SJSA1 (cell line): ENCODE results near the gene KLK7. TPM values are rescaled to one million over a fixed set of nuclear protein-coding genes. Genes with fewer than 3 reads are reported as not detected.
"Not testable (repeated sequence)": the region's sequence is repeated elsewhere in the genome, so short reads cannot be mapped to it uniquely, and the experiment has no call there.

Experiments
- DNase-seq, 2 experiments: peaks; one replicate each; pipeline ENCODE4 v3.0.0-alpha.2; 2015 to 2020; ENCODE audit warnings: low spot score in 2 of 2, low read depth in 1 of 2
- H3K27ac ChIP-seq: fragments of 250-450 bp; sonication (Bioruptor Pico); 2 replicates; pipeline ENCODE4 v1.5.1; 2020; ENCODE audit warnings: mild to moderate bottlenecking, moderate library complexity
- H3K27me3 ChIP-seq: fragments of 250-450 bp; sonication (Bioruptor Pico); replicated peaks from 2 replicates; pipeline ENCODE4 v1.5.1; 2020; ENCODE audit warnings: mild to moderate bottlenecking, moderate library complexity
- H3K36me3 ChIP-seq: fragments of 250-450 bp; sonication (Bioruptor Pico); 2 replicates; pipeline ENCODE4 v1.5.1; 2020; ENCODE audit warnings: mild to moderate bottlenecking
- H3K4me1 ChIP-seq: fragments of 250-450 bp; sonication (Bioruptor Pico); replicated peaks from 2 replicates; pipeline ENCODE4 v1.6.1; 2021; ENCODE audit warnings: mild to moderate bottlenecking
- H3K4me3 ChIP-seq: fragments of 250-450 bp; sonication (Bioruptor Pico); 2 replicates; pipeline ENCODE4 v1.5.1; 2020; ENCODE audit warnings: mild to moderate bottlenecking
- H3K9me3 ChIP-seq: fragments of 250-450 bp; sonication (Bioruptor Pico); replicated peaks from 2 replicates; pipeline ENCODE4 v1.5.1; 2020; ENCODE audit warnings: mild to moderate bottlenecking
- total RNA-seq: library from RNA; depleted of rRNA; stranded (reverse); fragments of >200 nt; shearing (Covaris generic); gene quantifications from 2 replicates; pipeline ENCODE4 v1.2.3, GENCODE V29; 2014

Gene KLK7
- total RNA-seq, 1 experiment from 2014 or later, result not detected

GRCh38 chr19:50980208-50980607, 3.5 kb downstream of the KLK7 start:
- no peaks in the 10 kb centered on the region for H3K9me3 ChIP-seq
- no peaks in the 10 kb centered on the region for H3K4me1 ChIP-seq
- no peak for DNase-seq
- H3K36me3 ChIP-seq, result no peaks in the 10 kb centered on the region
- H3K27me3 ChIP-seq, result peaks cover 10% of the 10 kb centered on the region
- no peak overlapping the region for H3K27ac ChIP-seq
- no peak overlapping the region for H3K4me3 ChIP-seq

DNA sequence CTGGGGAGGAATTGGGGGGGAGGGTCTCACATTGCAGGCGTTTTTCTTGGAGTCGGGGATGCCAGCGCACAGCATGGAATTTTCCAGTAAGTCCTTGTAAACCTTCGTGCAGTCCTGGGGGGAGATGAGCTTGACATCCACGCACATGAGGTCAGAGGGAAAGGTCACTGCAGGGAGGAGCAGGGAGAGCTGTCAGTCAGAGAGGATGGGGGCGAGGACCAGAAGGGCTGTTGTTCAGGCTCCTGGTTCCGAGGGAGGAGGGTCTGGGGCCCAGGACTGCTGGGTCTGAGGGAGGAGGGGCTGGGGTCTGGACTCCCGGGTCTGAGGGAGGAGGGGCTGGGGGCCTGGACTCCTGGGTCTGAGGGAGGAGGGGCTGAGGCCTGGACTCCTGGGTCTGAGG, 4.0 kb downstream of the KLK7 start:
- Histone ChIP-seq H3K4me1 (no peaks in the 10 kb centered on the region), H3K36me3 (no peaks in the 10 kb centered on the region), H3K27me3 (peaks cover 10% of the 10 kb centered on the region), H3K27ac (no peak overlapping the region), H3K4me3 (no peak overlapping the region), H3K9me3 (no peaks in the 10 kb centered on the region)
- no peak for DNase-seq

GRCh38 chr19:50978772-50979390, 4.8 kb downstream of the KLK7 start:
- H3K4me3 ChIP-seq, result no peak overlapping the region
- peaks cover 10% of the 10 kb centered on the region; the same call in 1 of the 2 replicates for H3K27me3 ChIP-seq
- no peak overlapping the region for H3K27ac ChIP-seq
- H3K4me1 ChIP-seq, result no peaks in the 10 kb centered on the region
- DNase-seq, result no peak
- H3K9me3 ChIP-seq, result no peaks in the 10 kb centered on the region
- H3K36me3 ChIP-seq, result no peaks in the 10 kb centered on the region

GRCh38 chr19:50977626-50978025, 6.1 kb downstream of the KLK7 start:
- no peak overlapping the region for H3K4me3 ChIP-seq
- H3K9me3 ChIP-seq, result no peaks in the 10 kb centered on the region
- no peaks in the 10 kb centered on the region for H3K4me1 ChIP-seq
- no peaks in the 10 kb centered on the region for H3K36me3 ChIP-seq
- no peak for DNase-seq
- H3K27ac ChIP-seq, result no peak overlapping the region
- 0 out of 2 replicates have a peak, but pooled peaks cover 10% of the 10 kb centered on the region for H3K27me3 ChIP-seq

DNA sequence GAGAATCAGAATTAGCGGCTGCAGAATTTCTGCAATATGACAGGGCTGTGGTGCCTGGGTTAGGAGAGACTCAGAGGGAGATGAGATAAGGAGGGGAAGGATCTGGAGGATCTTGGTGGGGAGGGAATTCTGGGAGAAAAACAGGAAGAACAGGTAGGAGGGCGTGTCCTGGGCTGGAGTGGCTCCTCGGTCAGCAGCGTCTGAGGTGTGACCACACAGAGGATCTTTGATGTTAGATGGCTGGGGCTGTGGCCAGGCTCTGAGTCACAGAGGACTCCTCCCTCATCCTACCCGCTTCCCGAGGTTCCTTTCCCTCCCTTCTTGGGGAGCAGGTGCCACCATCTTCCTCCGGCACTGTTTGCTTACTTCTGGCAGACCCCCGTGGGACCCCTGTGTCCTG, 8.0 kb downstream of the KLK7 start:
- Histone ChIP-seq H3K27ac (no peak overlapping the region), H3K36me3 (no peaks in the 10 kb centered on the region), H3K27me3 (0 out of 2 replicates have a peak, but pooled peaks cover 10% of the 10 kb centered on the region), H3K4me3 (no peak overlapping the region), H3K4me1 (no peaks in the 10 kb centered on the region), H3K9me3 (no peaks in the 10 kb centered on the region)
- DNase-seq, result no peak

DNA sequence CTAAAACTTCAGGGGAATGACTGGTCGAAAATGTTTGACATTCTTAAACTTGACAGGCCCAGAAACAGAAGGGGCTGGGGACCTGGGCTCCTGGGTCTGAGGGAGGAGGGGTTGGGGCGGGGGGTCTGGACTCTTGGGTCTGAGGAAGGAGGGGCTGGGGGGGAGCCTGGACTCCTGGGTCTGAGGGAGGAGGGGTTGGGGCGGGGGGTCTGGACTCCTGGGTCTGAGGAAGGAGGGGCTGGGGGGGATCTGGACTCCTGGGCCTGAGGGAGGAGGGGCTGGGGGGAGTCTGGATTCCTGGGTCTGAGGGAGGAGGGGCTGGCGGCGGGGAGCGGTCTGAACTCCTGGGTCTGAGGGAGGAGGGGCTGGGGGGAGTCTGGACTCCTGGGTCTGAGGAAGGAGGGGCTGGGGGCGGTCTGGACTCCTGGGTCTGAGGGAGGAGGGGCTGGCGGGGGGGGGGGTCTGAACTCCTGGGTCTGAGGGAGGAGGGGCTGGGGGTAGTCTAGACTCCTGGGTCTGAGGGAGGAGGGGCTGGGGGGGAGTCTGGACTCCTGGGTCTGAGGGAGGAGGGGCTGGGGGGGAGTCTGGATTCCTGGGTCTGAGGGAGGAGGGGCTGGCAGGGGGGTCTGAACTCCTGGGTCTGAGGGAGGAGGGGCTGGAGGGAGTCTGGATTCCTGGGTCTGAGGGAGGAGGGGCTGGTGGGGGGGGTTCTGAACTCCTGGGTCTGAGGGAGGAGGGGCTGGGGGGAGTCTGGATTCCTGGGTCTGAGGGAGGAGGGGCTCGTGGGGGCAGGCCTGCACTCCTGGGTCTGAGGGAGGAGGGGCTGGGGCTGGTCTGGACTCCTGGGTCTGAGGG, 8.8 kb downstream of the KLK7 start:
- DNase-seq, result no peak
- no peak overlapping the region for H3K27ac ChIP-seq
- no peaks in the 10 kb centered on the region for H3K36me3 ChIP-seq
- no peaks in the 10 kb centered on the region for H3K4me1 ChIP-seq
- H3K27me3 ChIP-seq, result 0 out of 2 replicates have a peak, but pooled peaks cover 10% of the 10 kb centered on the region
- no peaks in the 10 kb centered on the region for H3K9me3 ChIP-seq
- no peak overlapping the region for H3K4me3 ChIP-seq

GRCh38 chr19:50972795-50973376, 10.8 kb downstream of the KLK7 start:
- H3K36me3 ChIP-seq, result no peaks in the 10 kb centered on the region
- H3K9me3 ChIP-seq, result no peaks in the 10 kb centered on the region
- no peaks in the 10 kb centered on the region for H3K4me1 ChIP-seq
- no peak for DNase-seq
- H3K4me3 ChIP-seq, result no peak overlapping the region
- no peak overlapping the region for H3K27ac ChIP-seq
- peaks cover 14% of the 10 kb centered on the region; the same call in 1 of the 2 replicates for H3K27me3 ChIP-seq

GRCh38 chr19:50969810-50970209, 13.9 kb downstream of the KLK7 start:
- H3K4me1 ChIP-seq, H3K27me3 ChIP-seq, DNase-seq, H3K27ac ChIP-seq, H3K36me3 ChIP-seq, H3K4me3 ChIP-seq, H3K9me3 ChIP-seq: not testable (repeated sequence)

DNA sequence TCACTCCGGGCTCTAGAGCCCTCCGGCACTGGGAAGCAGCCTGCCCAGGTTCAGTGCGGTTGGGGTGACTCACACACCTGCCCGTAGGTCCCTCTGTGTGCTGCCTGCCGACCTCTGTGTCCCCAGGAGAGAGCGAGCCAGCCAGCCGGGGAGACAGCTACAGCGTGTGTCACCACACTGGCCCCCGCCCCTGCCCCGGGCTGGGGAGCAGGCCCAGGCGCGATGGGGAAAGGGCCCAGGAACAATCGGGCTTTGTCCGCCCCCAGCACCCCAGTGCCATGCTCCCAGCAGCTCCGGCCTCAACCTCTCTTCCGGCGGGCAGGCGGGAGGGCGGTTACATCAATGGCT, 14.3 kb downstream of the KLK7 start, which contains the start of gene KLK6:
Gene KLK6 (minus strand): TSS at position 179 of the 348 bp plus-strand sequence. CDS start 1,487 bp downstream, outside the sequence.
- no peak within 1 kb of the TSS for H3K4me3 ChIP-seq
- no peak for DNase-seq
- H3K27me3 ChIP-seq, result peaks cover 4% of the 10 kb centered on the region
- no peaks in the 10 kb centered on the region for H3K36me3 ChIP-seq
- H3K9me3 ChIP-seq, result no peaks in the 10 kb centered on the region
- H3K27ac ChIP-seq, result no peak within 1 kb of the TSS
- H3K4me1 ChIP-seq, result no peaks in the 10 kb centered on the region

- DNase-seq, result no peak
- Histone ChIP-seq H3K9me3 (no peaks in the 10 kb centered on the region), H3K4me3 (no peak overlapping the region), H3K4me1 (no peaks in the 10 kb centered on the region), H3K27me3 (peaks cover 4% of the 10 kb centered on the region), H3K36me3 (no peaks in the 10 kb centered on the region), H3K27ac (no peak overlapping the region)
Measured at GRCh38 chr19:50968716-50969412, 14.9 kb downstream of the KLK7 start.

GRCh38 chr19:50967929-50968715, 15.6 kb downstream of the KLK7 start:
- no peaks in the 10 kb centered on the region for H3K9me3 ChIP-seq
- peaks cover 4% of the 10 kb centered on the region for H3K27me3 ChIP-seq
- no peak overlapping the region for H3K4me3 ChIP-seq
- H3K36me3 ChIP-seq, result no peaks in the 10 kb centered on the region
- H3K27ac ChIP-seq, result no peak overlapping the region
- DNase-seq, result no peak
- H3K4me1 ChIP-seq, result no peaks in the 10 kb centered on the region

DNA sequence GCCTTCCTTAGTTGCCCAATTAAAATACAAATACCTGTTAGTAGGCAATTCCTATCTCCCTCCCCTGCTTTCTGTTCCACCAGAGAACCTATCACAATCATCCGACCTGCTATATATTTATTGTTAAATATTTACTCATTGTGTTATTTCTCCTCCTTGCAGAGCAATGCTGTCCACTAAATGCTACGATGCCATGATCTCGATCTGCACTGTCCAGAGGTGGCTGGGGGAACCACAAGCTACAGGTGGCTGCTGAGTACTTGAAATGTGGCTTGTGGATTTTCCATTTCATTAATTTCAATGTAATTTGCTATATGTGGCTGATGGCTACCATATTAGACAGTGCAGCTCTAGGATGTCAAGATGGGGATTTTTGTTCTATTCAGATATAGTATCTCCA, 19.5 kb downstream of the KLK7 start:
- H3K4me3 ChIP-seq, result no peak overlapping the region
- H3K27ac ChIP-seq, result no peak overlapping the region
- H3K36me3 ChIP-seq, result no peaks in the 10 kb centered on the region

GRCh38 chr19:50963381-50963780, 20.3 kb downstream of the KLK7 start:
- Histone ChIP-seq H3K9me3 (no peaks in the 10 kb centered on the region; the same call in 1 of the 2 replicates), H3K27me3 (no peaks in the 10 kb centered on the region; the same call in none of the 2 replicates), H3K36me3 (no peaks in the 10 kb centered on the region), H3K27ac (no peak overlapping the region), H3K4me1 (no peaks in the 10 kb centered on the region), H3K4me3 (no peak overlapping the region)
- no peak for DNase-seq

More for the DNA sequence above, 19.5 kb downstream of the KLK7 start:
- DNase-seq, result no peak
- H3K9me3 ChIP-seq, result no peaks in the 10 kb centered on the region; the same call in 1 of the 2 replicates
- H3K4me1 ChIP-seq, result no peaks in the 10 kb centered on the region
- H3K27me3 ChIP-seq, result peaks cover 2% of the 10 kb centered on the region
